OCI-M2 (cell line): Measurements from ENCODE around the gene JTB.
"Not testable (repeated sequence)": the region's sequence is repeated elsewhere in the genome, so short reads cannot be mapped to it uniquely, and the experiment has no call there.

Experiments
- DNase-seq: peaks from one replicate; lab custom pipeline; 2025; ENCODE audit not compliant: unreplicated experiment; lab: John Stamatoyannopoulos, UW

JTB gene

GRCh38 chr1:153979091-153979490 is 1.6 kb upstream of the JTB start:
- DNase-seq: not testable (repeated sequence)

- DNase-seq: no peak
These were observed 918 bp upstream of the JTB start for GRCh38 chr1:153978274-153978909.

- DNase-seq: no peak
These were observed 640 bp downstream of the JTB start for GRCh38 chr1:153976819-153977249.

GRCh38 chr1:153973525-153973924 is 3.9 kb downstream of the JTB start:
- DNase-seq: no peak

- no peak for DNase-seq
These were observed 4.4 kb downstream of the JTB start for GRCh38 chr1:153973071-153973470.

- DNase-seq: no peak
These were observed 7.1 kb downstream of the JTB start for GRCh38 chr1:153970346-153970745.

GRCh38 chr1:153968972-153969371 is 8.5 kb downstream of the JTB start:
- no peak for DNase-seq

GRCh38 chr1:153968408-153968807 is 9.1 kb downstream of the JTB start:
- DNase-seq: no peak

- DNase-seq: no peak
These were observed 9.5 kb downstream of the JTB start for GRCh38 chr1:153968000-153968363.

- peak; percentile 64 for DNase-seq
These were observed 10.1 kb downstream of the JTB start, which contains the start of gene CREB3L4 for GRCh38 chr1:153967107-153967999. Gene CREB3L4, plus strand, starts transcription at chr1:153967902. Its CDS starts 624 bp downstream, at chr1:153968526.

- no peak for DNase-seq
These were observed 13.6 kb downstream of the JTB start for GRCh38 chr1:153963850-153964331.

- peak; percentile 84 for DNase-seq
These were observed 14.2 kb downstream of the JTB start, which contains the start of gene SLC39A1 for GRCh38 chr1:153963030-153963849. Gene SLC39A1, minus strand, starts transcription at chr1:153963537. Its CDS starts 822 bp downstream, at chr1:153962715.

- DNase-seq: no peak
These were observed 15.1 kb downstream of the JTB start for GRCh38 chr1:153962088-153963029.

- no peak for DNase-seq
These were observed 16.1 kb downstream of the JTB start for GRCh38 chr1:153961421-153961820.

GRCh38 chr1:153960206-153960605 is 17.3 kb downstream of the JTB start:
- DNase-seq: no peak

GRCh38 chr1:153959454-153959853 is 18.0 kb downstream of the JTB start:
- no peak for DNase-seq

- DNase-seq: no peak
These were observed 18.6 kb downstream of the JTB start for GRCh38 chr1:153958961-153959260.

GRCh38 chr1:153958111-153958960 is 19.1 kb downstream of the JTB start, which contains the start of gene CRTC2:
Gene CRTC2, minus strand, starts transcription at chr1:153958612. Its CDS starts 115 bp downstream, at chr1:153958497.
- peak; percentile 58 for DNase-seq

GRCh38 chr1:153957744-153958110 is 19.7 kb downstream of the JTB start:
- DNase-seq: no peak
